ENCODE data around the gene CMTM4. TPM values are rescaled to one million over a fixed set of nuclear protein-coding genes. Genes with fewer than 3 reads are reported as not detected.

Gene CMTM4
- total RNA-seq, 4 donors from 2014 or later: 14.2 to 22.7 (median 19.6) TPM

GRCh38 chr16:66714654-66715307 lies 18.2 kb upstream of the CMTM4 start:
- TF ChIP-seq EP300 (IDR thresholded peaks at IDR 0.05) (no peak), CTCF (IDR thresholded peaks at IDR 0.05) (no peak), POLR2A (IDR thresholded peaks at IDR 0.05) (no peak)
- Histone ChIP-seq H3K4me3 (no peak overlapping the region), H3K27ac (peak overlapping the region in 1 of 4 donors; percentile 27), H3K4me1 (no peaks in the 10 kb centered on the region), H3K36me3 (peaks cover 0 to 21% (median 0%) of the 10 kb centered on the region in 3 donors), H3K9me3 (peaks cover 0 to 5% (median 0%) of the 10 kb centered on the region in 4 donors), H3K27me3 (no peaks in the 10 kb centered on the region)
- no peak for DNase-seq (ENCODE audit: low spot score in 2 of 2)
- WGBS, 2 donors: 43% methylated on average over 6 of the region's 6 CpGs

GRCh38 chr16:66714062-66714461 lies 17.5 kb upstream of the CMTM4 start:
- H3K4me3 ChIP-seq: no peak overlapping the region
- no peaks in the 10 kb centered on the region for H3K4me1 ChIP-seq
- H3K27me3 ChIP-seq: no peaks in the 10 kb centered on the region
- peaks cover 0 to 5% (median 0%) of the 10 kb centered on the region in 4 donors for H3K9me3 ChIP-seq
- no peak for DNase-seq (ENCODE audit: low spot score in 2 of 2)
- H3K27ac ChIP-seq: peak overlapping the region in 1 of 4 donors; percentile 27
- peaks cover 0 to 15% (median 0%) of the 10 kb centered on the region in 3 donors for H3K36me3 ChIP-seq
- TF ChIP-seq EP300 (IDR thresholded peaks at IDR 0.05) (no peak), CTCF (IDR thresholded peaks at IDR 0.05) (no peak), POLR2A (IDR thresholded peaks at IDR 0.05) (no peak)
- WGBS, 2 donors: 88 to 93% methylated on average over 6 of the region's 6 CpGs

DNA sequence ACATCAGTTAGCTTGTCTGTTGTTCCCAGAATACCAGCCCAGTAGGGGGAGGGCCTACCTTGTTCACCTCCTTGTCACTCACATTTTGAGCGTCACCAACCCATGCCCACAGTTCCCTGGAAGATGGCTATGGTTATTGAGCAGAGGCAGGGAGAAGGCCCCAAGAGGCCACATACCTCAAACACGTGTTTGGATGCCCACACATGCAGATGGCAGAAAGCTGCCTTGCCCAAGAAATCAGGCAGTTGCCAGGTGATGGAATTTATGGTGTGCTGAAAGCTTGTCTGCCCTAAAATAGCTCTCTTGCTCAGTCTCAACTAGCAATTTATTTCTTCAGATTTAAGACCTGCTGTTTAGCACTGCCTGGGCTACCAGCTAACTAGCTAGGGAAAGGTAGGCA lies 16.5 kb upstream of the CMTM4 start:
- Histone ChIP-seq H3K4me1 (no peaks in the 10 kb centered on the region), H3K9me3 (peaks cover 0 to 5% (median 0%) of the 10 kb centered on the region in 4 donors), H3K27me3 (no peaks in the 10 kb centered on the region), H3K4me3 (no peak overlapping the region), H3K27ac (no peak overlapping the region), H3K36me3 (peaks cover 0 to 5% (median 0%) of the 10 kb centered on the region in 3 donors)
- WGBS, 2 donors: 60 to 64% methylated on average over 2 of the region's 2 CpGs
- TF ChIP-seq CTCF (IDR thresholded peaks at IDR 0.05): no peak
- no peak for TF ChIP-seq EP300 (IDR thresholded peaks at IDR 0.05)
- no peak for DNase-seq (ENCODE audit: low spot score in 2 of 2)

GRCh38 chr16:66712512-66712911 lies 16.0 kb upstream of the CMTM4 start:
- Histone ChIP-seq H3K4me1 (no peaks in the 10 kb centered on the region), H3K27ac (no peak overlapping the region), H3K4me3 (no peak overlapping the region), H3K27me3 (no peaks in the 10 kb centered on the region), H3K9me3 (peaks cover 0 to 5% (median 0%) of the 10 kb centered on the region in 4 donors), H3K36me3 (no peaks in the 10 kb centered on the region)
- no peak for TF ChIP-seq EP300 (IDR thresholded peaks at IDR 0.05)
- TF ChIP-seq POLR2A (IDR thresholded peaks at IDR 0.05): no peak
- no peak for DNase-seq (ENCODE audit: low spot score in 2 of 2)

- H3K4me3 ChIP-seq: no peak overlapping the region
- H3K36me3 ChIP-seq: no peaks in the 10 kb centered on the region
- H3K4me1 ChIP-seq: peaks cover 0 to 3% (median 0%) of the 10 kb centered on the region in 4 donors
- peaks cover 0 to 5% (median 0%) of the 10 kb centered on the region in 4 donors for H3K9me3 ChIP-seq
- H3K27me3 ChIP-seq: no peaks in the 10 kb centered on the region
- DNase-seq (ENCODE audit: low spot score in 2 of 2): no peak
- TF ChIP-seq CTCF (IDR thresholded peaks at IDR 0.05) (no peak), EP300 (IDR thresholded peaks at IDR 0.05) (no peak), POLR2A (IDR thresholded peaks at IDR 0.05) (no peak)
- no peak overlapping the region for H3K27ac ChIP-seq
Measured at GRCh38 chr16:66711581-66711980, 15.0 kb upstream of the CMTM4 start.

All from tibial nerve (tissue), 4 donors.